HEK293 (cell line): ENCODE measurements around the gene RHOT2.

Experiments
- CTCF ChIA-PET: fragments of 350-600 bp; formaldehyde crosslinking; extraction: SDS; loops from one replicate; lab custom pipeline; 2021; ENCODE audit warnings: antibody characterized with exemption; lab: Yijun Ruan, JAX
- POLR2A ChIA-PET: fragments of 300-600 bp; formaldehyde crosslinking; extraction: SDS; loops from one replicate; lab custom pipeline; 2020; ENCODE audit warnings: antibody characterized with exemption, inconsistent platforms; lab: Yijun Ruan, JAX
- H3K27ac ChIP-seq: fragments of 200-500 bp; sonication (Bioruptor generic); 2 replicates; pipeline ENCODE4 v1.5.1; 2014; ENCODE audit warnings: low read depth, low read length, control low read depth, inconsistent platforms; ENCODE audit errors: extremely low read depth
- H3K36me3 ChIP-seq, 2 experiments: fragments of 200-500 bp in 1 of 2; sonication (Bioruptor generic) in 1 of 2; 1 replicate in 1 of 2; 2 replicates in 1 of 2; pipeline ENCODE4 v1.5.1; 2014 to 2017; ENCODE audit warnings: inconsistent platforms in 2 of 2, low read length in 2 of 2; ENCODE audit not compliant: control insufficient read depth in 2 of 2, insufficient read depth in 1 of 2
- H3K4me1 ChIP-seq: fragments of 200-500 bp; sonication (Bioruptor generic); 2 replicates; pipeline ENCODE4 v1.5.1; 2014; ENCODE audit warnings: mild to moderate bottlenecking, low read length, inconsistent platforms; ENCODE audit not compliant: control insufficient read depth, insufficient read depth
- H3K4me3 ChIP-seq: 2 replicates; pipeline ENCODE4 v1.5.1; 2011; ENCODE audit warnings: low read depth, mild to moderate bottlenecking, control low read depth, low read length, moderate library complexity
- H3K9me3 ChIP-seq: fragments of 200-500 bp; sonication (Bioruptor generic); 2 replicates; pipeline ENCODE4 v1.5.1; 2014; ENCODE audit warnings: low read depth, low read length, inconsistent platforms; ENCODE audit not compliant: control insufficient read depth, insufficient read depth
- ELK4 ChIP-seq: IDR thresholded peaks from 2 replicates; pipeline ENCODE4 v1.6.1; 2011; ENCODE audit warnings: mild to moderate bottlenecking, low read depth, low read length, borderline replicate concordance
- FEZF1 ChIP-seq: fragments of 450-650 bp; formaldehyde crosslinking; IDR thresholded peaks from 2 replicates; pipeline ENCODE4 v1.5.1; 2016; ENCODE audit warnings: missing biosample characterization, missing genetic modification characterization
- GLIS2 ChIP-seq: fragments of 450-650 bp; formaldehyde crosslinking; IDR thresholded peaks from 2 replicates; pipeline ENCODE4 v1.5.1; 2016; ENCODE audit warnings: missing biosample characterization, missing genetic modification characterization
- KLF16 ChIP-seq: fragments of 450-650 bp; formaldehyde crosslinking; IDR thresholded peaks from 2 replicates; pipeline ENCODE4 v1.5.1; 2017; ENCODE audit warnings: missing biosample characterization, missing genetic modification characterization
- MEIS1 ChIP-seq: sonication (generic); formaldehyde crosslinking; IDR thresholded peaks from 2 replicates; pipeline ENCODE4 v1.8.1; 2022; ENCODE audit warnings: missing genetic modification reagents, mild to moderate bottlenecking, borderline replicate concordance
- PRDM1 ChIP-seq: fragments of 450-650 bp; formaldehyde crosslinking; IDR thresholded peaks from 2 replicates; pipeline ENCODE4; 2016; ENCODE audit warnings: missing biosample characterization, missing genetic modification characterization
- REST ChIP-seq: fragments of 450-650 bp; formaldehyde crosslinking; IDR thresholded peaks from 2 replicates; pipeline ENCODE4 v1.5.1; 2016; ENCODE audit warnings: missing biosample characterization, missing genetic modification characterization
- YY2 ChIP-seq: fragments of 450-650 bp; formaldehyde crosslinking; IDR thresholded peaks from 2 replicates; pipeline ENCODE4 v1.5.1; 2016; ENCODE audit warnings: missing biosample characterization, missing genetic modification characterization
- ZEB2 ChIP-seq: fragments of 450-650 bp; formaldehyde crosslinking; IDR thresholded peaks from 2 replicates; pipeline ENCODE4 v1.5.1; 2016; ENCODE audit warnings: missing biosample characterization, missing genetic modification characterization
- ZIC2 ChIP-seq: fragments of 450-650 bp; formaldehyde crosslinking; IDR thresholded peaks from 2 replicates; pipeline ENCODE4 v1.5.1; 2016; ENCODE audit warnings: missing biosample characterization, missing genetic modification characterization
- ZNF138 ChIP-seq: fragments of 450-650 bp; formaldehyde crosslinking; IDR thresholded peaks from 2 replicates; pipeline ENCODE4 v1.5.1; 2016; ENCODE audit warnings: missing biosample characterization, missing genetic modification characterization, borderline replicate concordance
- ZNF18 ChIP-seq: fragments of 450-650 bp; formaldehyde crosslinking; IDR thresholded peaks from 2 replicates; pipeline ENCODE4 v1.5.1; 2016; ENCODE audit warnings: missing biosample characterization, missing genetic modification characterization
- ZNF202 ChIP-seq: fragments of 450-650 bp; formaldehyde crosslinking; IDR thresholded peaks from 2 replicates; pipeline ENCODE4 v1.5.1; 2016; ENCODE audit warnings: missing biosample characterization, missing genetic modification characterization, borderline replicate concordance
- ZNF248 ChIP-seq: fragments of 450-650 bp; formaldehyde crosslinking; IDR thresholded peaks from 2 replicates; pipeline ENCODE4 v1.5.1; 2017; ENCODE audit warnings: missing biosample characterization, missing genetic modification characterization
- ZNF521 ChIP-seq: fragments of 450-650 bp; formaldehyde crosslinking; IDR thresholded peaks from 2 replicates; pipeline ENCODE4 v1.5.1; 2017; ENCODE audit warnings: missing biosample characterization, mild to moderate bottlenecking, missing genetic modification characterization
- ZNF549 ChIP-seq: fragments of 450-650 bp; IDR thresholded peaks from 2 replicates; pipeline ENCODE4 v1.5.1; 2018; ENCODE audit warnings: missing biosample characterization, missing genetic modification characterization, mild to moderate bottlenecking, inconsistent platforms, moderate library complexity
- ZNF580 ChIP-seq: fragments of 450-650 bp; formaldehyde crosslinking; IDR thresholded peaks from 2 replicates; pipeline ENCODE4 v1.5.1; 2016; ENCODE audit warnings: missing biosample characterization, missing genetic modification characterization
- ZNF704 ChIP-seq: fragments of 450-650 bp; formaldehyde crosslinking; IDR thresholded peaks from 2 replicates; pipeline ENCODE4 v1.5.1; 2016; ENCODE audit warnings: missing biosample characterization, missing genetic modification characterization
- ZNF707 ChIP-seq: fragments of 450-650 bp; formaldehyde crosslinking; IDR thresholded peaks from 2 replicates; pipeline ENCODE4 v1.5.1; 2016; ENCODE audit warnings: missing biosample characterization, missing genetic modification characterization
- ZNF837 ChIP-seq: fragments of 450-650 bp; formaldehyde crosslinking; IDR thresholded peaks from 2 replicates; pipeline ENCODE4 v1.5.1; 2016; ENCODE audit warnings: missing biosample characterization, missing genetic modification characterization
- ZSCAN30 ChIP-seq: fragments of 450-650 bp; IDR thresholded peaks from 2 replicates; pipeline ENCODE4 v1.5.1; 2018; ENCODE audit warnings: missing biosample characterization, mild to moderate bottlenecking, missing genetic modification characterization, moderate library complexity
- TF ChIP-seq, protein P1 (sequence below): fragments of 450-650 bp; formaldehyde crosslinking; IDR thresholded peaks from 2 replicates; pipeline ENCODE4 v1.5.1; 2016; ENCODE audit warnings: missing biosample characterization, missing genetic modification characterization
- TF ChIP-seq, protein P2 (sequence below): fragments of 450-650 bp; formaldehyde crosslinking; IDR thresholded peaks from 2 replicates; pipeline ENCODE4 v1.5.1; 2017; ENCODE audit warnings: missing biosample characterization, missing genetic modification characterization

RHOT2 gene

DNA sequence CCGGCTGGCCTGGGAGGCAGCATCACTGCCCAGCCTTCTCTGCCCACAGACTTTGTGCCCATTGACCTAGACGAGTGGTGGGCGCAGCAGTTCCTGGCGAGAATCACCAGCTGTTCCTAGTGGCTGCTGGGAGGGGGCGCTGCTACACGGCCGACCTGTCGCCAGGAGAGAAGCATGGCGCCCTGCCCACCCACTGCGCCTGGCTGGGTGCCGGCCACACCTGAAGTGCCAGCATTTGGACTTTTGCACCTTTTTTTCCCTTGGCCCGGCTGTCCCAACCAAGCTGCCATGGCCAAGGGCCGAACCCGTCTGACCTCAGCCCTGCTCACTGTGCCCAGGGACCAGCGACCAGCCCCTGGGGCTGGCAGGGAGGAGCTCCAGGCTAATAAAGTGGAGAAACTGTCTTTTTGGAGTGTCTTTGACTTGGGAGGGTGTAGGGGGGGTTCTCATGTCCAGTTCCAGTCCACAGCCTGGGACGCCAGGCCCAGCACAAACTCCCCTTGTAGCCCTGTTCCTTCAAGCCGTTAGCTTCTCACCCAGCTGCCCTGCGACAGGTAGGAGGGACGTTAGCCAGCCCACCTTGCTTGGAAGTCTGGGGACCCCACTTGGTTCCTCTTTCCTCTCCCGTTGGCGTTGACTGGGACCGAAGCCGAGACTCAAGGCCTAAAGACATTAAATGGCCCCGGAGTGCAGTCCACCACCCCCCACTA, 19.7 kb upstream of the RHOT2 start (continued):
- no peak for TF ChIP-seq REST (tag by site-specific recombination)
- TF ChIP-seq KLF16 (tag by site-specific recombination), result no peak
- no peak for TF ChIP-seq ELK4
- no peak for TF ChIP-seq ZNF549 (tag by site-specific recombination)
- no peak for TF ChIP-seq PRDM1 (tag by site-specific recombination)
- TF ChIP-seq, protein P1, sequence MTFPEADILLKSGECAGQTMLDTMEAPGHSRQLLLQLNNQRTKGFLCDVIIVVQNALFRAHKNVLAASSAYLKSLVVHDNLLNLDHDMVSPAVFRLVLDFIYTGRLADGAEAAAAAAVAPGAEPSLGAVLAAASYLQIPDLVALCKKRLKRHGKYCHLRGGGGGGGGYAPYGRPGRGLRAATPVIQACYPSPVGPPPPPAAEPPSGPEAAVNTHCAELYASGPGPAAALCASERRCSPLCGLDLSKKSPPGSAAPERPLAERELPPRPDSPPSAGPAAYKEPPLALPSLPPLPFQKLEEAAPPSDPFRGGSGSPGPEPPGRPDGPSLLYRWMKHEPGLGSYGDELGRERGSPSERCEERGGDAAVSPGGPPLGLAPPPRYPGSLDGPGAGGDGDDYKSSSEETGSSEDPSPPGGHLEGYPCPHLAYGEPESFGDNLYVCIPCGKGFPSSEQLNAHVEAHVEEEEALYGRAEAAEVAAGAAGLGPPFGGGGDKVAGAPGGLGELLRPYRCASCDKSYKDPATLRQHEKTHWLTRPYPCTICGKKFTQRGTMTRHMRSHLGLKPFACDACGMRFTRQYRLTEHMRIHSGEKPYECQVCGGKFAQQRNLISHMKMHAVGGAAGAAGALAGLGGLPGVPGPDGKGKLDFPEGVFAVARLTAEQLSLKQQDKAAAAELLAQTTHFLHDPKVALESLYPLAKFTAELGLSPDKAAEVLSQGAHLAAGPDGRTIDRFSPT (tag by site-specific recombination), result peak; percentile 95
- TF ChIP-seq ZNF202 (tag by site-specific recombination), result no peak
- no peak for TF ChIP-seq ZNF707 (tag by site-specific recombination)
- TF ChIP-seq ZNF248, result no peak
- TF ChIP-seq ZEB2 (tag by site-specific recombination), result peak; percentile 93
- 0 out of 2 replicates have a peak, but pooled peaks have one; percentile 47 for TF ChIP-seq ZSCAN30 (tag by site-specific recombination)
- TF ChIP-seq ZNF521 (tag by site-specific recombination), result no peak
- peak; percentile 84 for TF ChIP-seq ZIC2 (tag by site-specific recombination)
- 0 out of 2 replicates have a peak, but pooled peaks have one; percentile 32 for TF ChIP-seq ZNF837
- TF ChIP-seq, protein P2, sequence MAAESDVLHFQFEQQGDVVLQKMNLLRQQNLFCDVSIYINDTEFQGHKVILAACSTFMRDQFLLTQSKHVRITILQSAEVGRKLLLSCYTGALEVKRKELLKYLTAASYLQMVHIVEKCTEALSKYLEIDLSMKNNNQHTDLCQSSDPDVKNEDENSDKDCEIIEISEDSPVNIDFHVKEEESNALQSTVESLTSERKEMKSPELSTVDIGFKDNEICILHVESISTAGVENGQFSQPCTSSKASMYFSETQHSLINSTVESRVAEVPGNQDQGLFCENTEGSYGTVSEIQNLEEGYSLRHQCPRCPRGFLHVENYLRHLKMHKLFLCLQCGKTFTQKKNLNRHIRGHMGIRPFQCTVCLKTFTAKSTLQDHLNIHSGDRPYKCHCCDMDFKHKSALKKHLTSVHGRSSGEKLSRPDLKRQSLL (tag by site-specific recombination), result no peak

- POLR2A ChIA-PET, result interaction anchor here (0.8 to 2.3 kb wide), 4 partner anchors 11 to 31 kb away, joined by 3 to 10 read pairs (median 6); partner anchors contain the start of genes METTL26, RHOT2 and STUB1
- CTCF ChIA-PET, result interaction anchor here (0.7 to 1.6 kb wide), 5 partner anchors 10 to 73 kb away, joined by 3 to 5 read pairs (median 4); partner anchors contain the start of gene RHOT2
- no peaks in the 10 kb centered on the region for H3K9me3 ChIP-seq
- peak within 1 kb of the TSS; percentile 97 for H3K27ac ChIP-seq
- 0 out of 2 replicates have a peak, but pooled peaks cover 5% of the 10 kb centered on the region for H3K4me1 ChIP-seq
- peak within 1 kb of the TSS; percentile 37 for H3K4me3 ChIP-seq
- H3K36me3 ChIP-seq, result peaks cover 0 to 31% of the 10 kb centered on the region in 2 experiments; a peak in 2 of 3 replicates
- TF ChIP-seq ZNF704 (tag by site-specific recombination) (no peak), FEZF1 (no peak), MEIS1 (CRISPR knock-in tag) (no peak), YY2 (peak; percentile 97), ZNF837 (0 out of 2 replicates have a peak, but pooled peaks have one; percentile 36), ZNF18 (tag by site-specific recombination) (peak; percentile 84; the same call in 1 of the 2 replicates), GLIS2 (tag by site-specific recombination) (peak; percentile 97), ZEB2 (tag by site-specific recombination) (peak; percentile 41), ZNF580 (peak; percentile 33; the same call in 1 of the 2 replicates), ZNF138 (tag by site-specific recombination) (no peak)
Measured at GRCh38 chr16:648781-649589, 18.9 kb upstream of the RHOT2 start, which contains the start of gene WDR90. WDR90 (plus strand) TSS chr16:649365; CDS start chr16:649417, 52 bp downstream.
